Bronchial epithelial cell (primary cell): ENCODE results near the gene EMC1. TPM values are rescaled to one million over a fixed set of nuclear protein-coding genes. Genes with fewer than 3 reads are reported as not detected.
"Not testable (repeated sequence)": the region's sequence is repeated elsewhere in the genome, so short reads cannot be mapped to it uniquely, and the experiment has no call there.

Source experiments
- DNase-seq: peaks from one replicate; pipeline ENCODE4 v3.0.0-alpha.2; 2010; ENCODE audit warnings: low read depth
- FAIRE-seq: peaks from 2 replicates; lab custom pipeline; 2011; peaks lifted over from hg19 to GRCh38; lab: Jason Lieb, UNC
- H3K27me3 ChIP-seq: 2 replicates; pipeline ENCODE4 v1.5.1; 2011; ENCODE audit warnings: low read length; ENCODE audit not compliant: control insufficient read depth, insufficient read depth
- H3K36me3 ChIP-seq: 2 replicates; pipeline ENCODE4 v1.5.1; 2011; ENCODE audit warnings: low read length; ENCODE audit not compliant: control insufficient read depth, insufficient read depth
- H3K4me3 ChIP-seq: 2 replicates; pipeline ENCODE4 v1.5.1; 2011; ENCODE audit warnings: mild to moderate bottlenecking, low read depth, low read length, control low read depth
- CTCF ChIP-seq: IDR thresholded peaks from 2 replicates; pipeline ENCODE4 v1.5.1; 2011; ENCODE audit warnings: mild to moderate bottlenecking, moderate library complexity, low read length, control low read depth, inconsistent platforms; ENCODE audit not compliant: insufficient read depth, severe bottlenecking
- total RNA-seq: library from RNA; depleted of rRNA; stranded (reverse); fragments of >200 nt; gene quantifications from 2 replicates; pipeline ENCODE4 v1.2.1, GENCODE V29; 2014

The EMC1 gene
- total RNA-seq, 1 donor from 2014 or later = 45.8 TPM

GRCh38 chr1:19220991-19221390 lies 30.3 kb downstream of the EMC1 start:
- no peak for FAIRE-seq
- no peak for DNase-seq
- Histone ChIP-seq H3K36me3 (peaks cover 24% of the 10 kb centered on the region), H3K27me3 (no peaks in the 10 kb centered on the region), H3K4me3 (no peak overlapping the region)
- no peak for TF ChIP-seq CTCF

GRCh38 chr1:19220080-19220846 lies 31.1 kb downstream of the EMC1 start:
- FAIRE-seq = no peak
- TF ChIP-seq CTCF = no peak
- peaks cover 22% of the 10 kb centered on the region for H3K36me3 ChIP-seq

GRCh38 chr1:19219451-19219850 lies 31.9 kb downstream of the EMC1 start:
- FAIRE-seq (no peak), DNase-seq (no peak)
- H3K4me3 ChIP-seq = no peak overlapping the region
- TF ChIP-seq CTCF = no peak
- H3K27me3 ChIP-seq = no peaks in the 10 kb centered on the region
- peaks cover 17% of the 10 kb centered on the region for H3K36me3 ChIP-seq

More at GRCh38 chr1:19220080-19220846, 31.1 kb downstream of the EMC1 start:
- no peak for DNase-seq
- H3K4me3 ChIP-seq = no peak overlapping the region
- no peaks in the 10 kb centered on the region for H3K27me3 ChIP-seq

GRCh38 chr1:19216585-19216984 lies 34.7 kb downstream of the EMC1 start:
- H3K36me3 ChIP-seq, H3K27me3 ChIP-seq, DNase-seq, H3K4me3 ChIP-seq, FAIRE-seq: not testable (repeated sequence)

- no peak for TF ChIP-seq CTCF
- DNase-seq (no peak), FAIRE-seq (no peak)
- no peak overlapping the region for H3K4me3 ChIP-seq
- no peaks in the 10 kb centered on the region for H3K27me3 ChIP-seq
- peaks cover 1% of the 10 kb centered on the region for H3K36me3 ChIP-seq
These were observed 37.7 kb downstream of the EMC1 start for GRCh38 chr1:19213580-19213979.

GRCh38 chr1:19212167-19212566 lies 39.2 kb downstream of the EMC1 start:
- no peak for TF ChIP-seq CTCF
- H3K27me3 ChIP-seq = no peaks in the 10 kb centered on the region
- no peak for FAIRE-seq

More at GRCh38 chr1:19212167-19212566, 39.2 kb downstream of the EMC1 start:
- peaks cover 1% of the 10 kb centered on the region for H3K36me3 ChIP-seq
- H3K4me3 ChIP-seq = no peak overlapping the region
- DNase-seq = no peak
